ENCODE data around the gene POLH. TPM values are rescaled to one million over a fixed set of nuclear protein-coding genes. Genes with fewer than 3 reads are reported as not detected.

POLH gene
- total RNA-seq, 1 experiment from 2014 or later: 28.4 TPM

DNA sequence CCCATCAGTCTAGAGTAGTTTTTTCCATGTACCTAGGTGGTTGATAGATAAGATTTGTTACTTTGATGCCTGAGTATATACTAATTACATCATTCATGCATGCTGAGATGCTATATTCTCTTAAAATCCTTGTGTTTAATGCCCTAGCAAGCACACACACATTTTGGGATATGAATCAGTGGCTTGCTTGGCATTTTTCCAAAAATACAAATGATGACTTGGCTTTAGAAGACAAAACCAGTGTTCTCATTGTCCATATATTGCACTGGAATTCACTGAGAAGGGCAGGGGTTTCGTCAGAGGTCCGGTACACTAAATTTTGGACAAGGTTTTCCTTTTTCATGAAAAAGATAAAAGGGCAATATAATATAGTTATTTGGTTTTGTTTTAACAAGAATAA is 28.2 kb downstream of the POLH start:
- no peaks in the 10 kb centered on the region for H3K27me3 ChIP-seq (ENCODE audit: control insufficient read depth, insufficient read depth, low read length)
- H3K4me3 ChIP-seq (ENCODE audit: low read depth in 2 of 2, low read length in 2 of 2): no peak overlapping the region
- no peaks in the 10 kb centered on the region for H3K4me1 ChIP-seq (ENCODE audit: control insufficient read depth, insufficient read depth, low read length)
- POLR2A ChIA-PET: interaction anchor here (0.6 kb wide), 1 partner anchor 9 kb away, joined by 3 read pairs; no protein-coding TSS in a partner anchor
- in situ Hi-C loops (cut with HindIII; ENCODE audit: low pct_unique_long_range_greater_than_20kb, low sequenced_read_pairs) (no loop called here), intact Hi-C loops (cut with micrococcal nuclease; ENCODE audit: unreplicated experiment) (no loop called here)
- TF ChIP-seq SIN3A (IDR thresholded peaks at IDR 0.05; ENCODE audit: borderline replicate concordance, insufficient read depth, low read depth, low read length) (no peak), TCF7L2 (IDR thresholded peaks at IDR 0.05; ENCODE audit: low read depth, low read length) (no peak), POLR2AphosphoS5 (IDR thresholded peaks at IDR 0.05; ENCODE audit: low read depth, low read length) (no peak)
- TF ChIP-seq, protein P1, sequence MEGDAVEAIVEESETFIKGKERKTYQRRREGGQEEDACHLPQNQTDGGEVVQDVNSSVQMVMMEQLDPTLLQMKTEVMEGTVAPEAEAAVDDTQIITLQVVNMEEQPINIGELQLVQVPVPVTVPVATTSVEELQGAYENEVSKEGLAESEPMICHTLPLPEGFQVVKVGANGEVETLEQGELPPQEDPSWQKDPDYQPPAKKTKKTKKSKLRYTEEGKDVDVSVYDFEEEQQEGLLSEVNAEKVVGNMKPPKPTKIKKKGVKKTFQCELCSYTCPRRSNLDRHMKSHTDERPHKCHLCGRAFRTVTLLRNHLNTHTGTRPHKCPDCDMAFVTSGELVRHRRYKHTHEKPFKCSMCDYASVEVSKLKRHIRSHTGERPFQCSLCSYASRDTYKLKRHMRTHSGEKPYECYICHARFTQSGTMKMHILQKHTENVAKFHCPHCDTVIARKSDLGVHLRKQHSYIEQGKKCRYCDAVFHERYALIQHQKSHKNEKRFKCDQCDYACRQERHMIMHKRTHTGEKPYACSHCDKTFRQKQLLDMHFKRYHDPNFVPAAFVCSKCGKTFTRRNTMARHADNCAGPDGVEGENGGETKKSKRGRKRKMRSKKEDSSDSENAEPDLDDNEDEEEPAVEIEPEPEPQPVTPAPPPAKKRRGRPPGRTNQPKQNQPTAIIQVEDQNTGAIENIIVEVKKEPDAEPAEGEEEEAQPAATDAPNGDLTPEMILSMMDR (IDR thresholded peaks at IDR 0.05): no peak
- TF ChIP-seq, protein P2, sequence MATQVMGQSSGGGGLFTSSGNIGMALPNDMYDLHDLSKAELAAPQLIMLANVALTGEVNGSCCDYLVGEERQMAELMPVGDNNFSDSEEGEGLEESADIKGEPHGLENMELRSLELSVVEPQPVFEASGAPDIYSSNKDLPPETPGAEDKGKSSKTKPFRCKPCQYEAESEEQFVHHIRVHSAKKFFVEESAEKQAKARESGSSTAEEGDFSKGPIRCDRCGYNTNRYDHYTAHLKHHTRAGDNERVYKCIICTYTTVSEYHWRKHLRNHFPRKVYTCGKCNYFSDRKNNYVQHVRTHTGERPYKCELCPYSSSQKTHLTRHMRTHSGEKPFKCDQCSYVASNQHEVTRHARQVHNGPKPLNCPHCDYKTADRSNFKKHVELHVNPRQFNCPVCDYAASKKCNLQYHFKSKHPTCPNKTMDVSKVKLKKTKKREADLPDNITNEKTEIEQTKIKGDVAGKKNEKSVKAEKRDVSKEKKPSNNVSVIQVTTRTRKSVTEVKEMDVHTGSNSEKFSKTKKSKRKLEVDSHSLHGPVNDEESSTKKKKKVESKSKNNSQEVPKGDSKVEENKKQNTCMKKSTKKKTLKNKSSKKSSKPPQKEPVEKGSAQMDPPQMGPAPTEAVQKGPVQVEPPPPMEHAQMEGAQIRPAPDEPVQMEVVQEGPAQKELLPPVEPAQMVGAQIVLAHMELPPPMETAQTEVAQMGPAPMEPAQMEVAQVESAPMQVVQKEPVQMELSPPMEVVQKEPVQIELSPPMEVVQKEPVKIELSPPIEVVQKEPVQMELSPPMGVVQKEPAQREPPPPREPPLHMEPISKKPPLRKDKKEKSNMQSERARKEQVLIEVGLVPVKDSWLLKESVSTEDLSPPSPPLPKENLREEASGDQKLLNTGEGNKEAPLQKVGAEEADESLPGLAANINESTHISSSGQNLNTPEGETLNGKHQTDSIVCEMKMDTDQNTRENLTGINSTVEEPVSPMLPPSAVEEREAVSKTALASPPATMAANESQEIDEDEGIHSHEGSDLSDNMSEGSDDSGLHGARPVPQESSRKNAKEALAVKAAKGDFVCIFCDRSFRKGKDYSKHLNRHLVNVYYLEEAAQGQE (IDR thresholded peaks at IDR 0.05; ENCODE audit: insufficient read depth in 1 of 2, low read depth in 2 of 2, low read length in 1 of 2): no peak
- ATAC-seq: no peak
- no peak for DNase-seq (ENCODE audit: low read depth, low spot score)
- peaks cover 22% of the 10 kb centered on the region for H3K36me3 ChIP-seq (ENCODE audit: control insufficient read depth, insufficient read depth, low read length)
- no peaks in the 10 kb centered on the region for H3K9me3 ChIP-seq (ENCODE audit: control insufficient read depth, insufficient read depth, low read depth, low read length)
- H3K27ac ChIP-seq (ENCODE audit: low read length): no peak overlapping the region
- no TSS peak for BruUV-seq (replicated peaks)
- CTCF ChIA-PET: no interaction called here

DNA sequence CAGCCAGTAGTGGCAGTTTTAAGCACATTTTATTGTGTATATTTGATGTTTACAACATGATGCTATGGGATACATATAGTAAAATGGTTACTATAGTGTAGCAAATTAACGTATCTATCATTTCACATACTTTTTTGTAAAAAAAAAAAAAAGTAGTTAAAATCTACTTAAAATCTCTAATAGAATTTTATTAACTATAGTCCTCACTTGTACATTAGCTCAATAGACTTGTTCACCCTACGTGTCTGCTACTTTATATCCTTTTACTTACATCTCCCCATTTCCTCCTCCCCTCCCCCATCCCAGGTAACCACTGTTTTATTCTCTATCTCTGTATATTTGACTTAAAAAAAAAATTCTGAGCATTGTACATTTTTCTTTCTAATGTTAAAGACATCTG is 30.0 kb downstream of the POLH start:
- ChIA-PET CTCF (no interaction called here), POLR2A (no interaction called here)
- intact Hi-C loops (cut with micrococcal nuclease; ENCODE audit: unreplicated experiment): loop anchor here (5.0 kb wide), 1 partner anchor 471 kb away; no protein-coding TSS in a partner anchor
- Histone ChIP-seq H3K27me3 (ENCODE audit: control insufficient read depth, insufficient read depth, low read length) (no peaks in the 10 kb centered on the region), H3K9me3 (ENCODE audit: control insufficient read depth, insufficient read depth, low read depth, low read length) (no peaks in the 10 kb centered on the region), H3K27ac (ENCODE audit: low read length) (no peak overlapping the region), H3K4me1 (ENCODE audit: control insufficient read depth, insufficient read depth, low read length) (no peaks in the 10 kb centered on the region), H3K4me3 (ENCODE audit: low read depth in 2 of 2, low read length in 2 of 2) (no peak overlapping the region), H3K36me3 (ENCODE audit: control insufficient read depth, insufficient read depth, low read length) (peaks cover 18% of the 10 kb centered on the region)
- ATAC-seq (no peak), DNase-seq (ENCODE audit: low read depth, low spot score) (no peak)
- BruUV-seq (replicated peaks): no TSS peak
- in situ Hi-C loops (cut with HindIII; ENCODE audit: low pct_unique_long_range_greater_than_20kb, low sequenced_read_pairs): no loop called here
- TF ChIP-seq, protein P2 (IDR thresholded peaks at IDR 0.05; ENCODE audit: insufficient read depth in 1 of 2, low read depth in 2 of 2, low read length in 1 of 2): no peak
- TF ChIP-seq TCF7L2 (IDR thresholded peaks at IDR 0.05; ENCODE audit: low read depth, low read length): no peak
- TF ChIP-seq POLR2AphosphoS5 (IDR thresholded peaks at IDR 0.05; ENCODE audit: low read depth, low read length): no peak
- TF ChIP-seq, protein P1 (IDR thresholded peaks at IDR 0.05): no peak
- TF ChIP-seq SIN3A (IDR thresholded peaks at IDR 0.05; ENCODE audit: borderline replicate concordance, insufficient read depth, low read depth, low read length): no peak
